Globus pallidus (tissue), 1 donor: ENCODE data around the gene PRICKLE1.
A peak's percentile ranks its signal among the peaks of the same experiment; 100 is the strongest.

Experiments
- DNase-seq: peaks from one replicate; pipeline ENCODE4 v3.0.0-alpha.2; 2015; ENCODE audit warnings: low spot score

PRICKLE1 gene

GRCh38 chr12:42589465-42590329, at the start of gene PRICKLE1:
PRICKLE1 (minus strand) TSS chr12:42589746; CDS start chr12:42472516, 117,230 bp downstream.
- DNase-seq: no peak

GRCh38 chr12:42638697-42639096, 49.2 kb upstream of the PRICKLE1 start:
- DNase-seq: no peak

- DNase-seq: no peak
Observed at GRCh38 chr12:42638011-42638410, 48.5 kb upstream of the PRICKLE1 start.

GRCh38 chr12:42636993-42637392, 47.4 kb upstream of the PRICKLE1 start:
- DNase-seq: no peak

DNA sequence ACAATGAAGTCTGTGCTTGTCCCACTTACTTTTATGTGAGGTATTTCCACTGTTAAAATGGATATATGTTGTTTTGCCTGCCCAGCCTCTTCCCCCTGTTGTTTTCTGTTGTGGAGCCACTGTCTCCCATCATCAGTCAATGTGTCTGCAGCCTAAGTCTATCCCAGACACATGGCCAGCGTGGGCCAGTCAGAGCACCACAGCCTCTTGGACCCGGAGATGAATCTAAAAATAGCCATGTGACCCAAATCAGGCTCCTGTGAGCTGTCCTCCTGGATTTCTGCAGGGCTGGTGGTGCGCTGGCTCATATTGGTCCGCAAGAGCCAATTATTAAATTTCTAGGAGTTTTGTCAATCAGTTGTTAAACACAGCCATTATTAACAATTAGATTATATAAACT, 44.0 kb upstream of the PRICKLE1 start:
- DNase-seq: no peak

DNA sequence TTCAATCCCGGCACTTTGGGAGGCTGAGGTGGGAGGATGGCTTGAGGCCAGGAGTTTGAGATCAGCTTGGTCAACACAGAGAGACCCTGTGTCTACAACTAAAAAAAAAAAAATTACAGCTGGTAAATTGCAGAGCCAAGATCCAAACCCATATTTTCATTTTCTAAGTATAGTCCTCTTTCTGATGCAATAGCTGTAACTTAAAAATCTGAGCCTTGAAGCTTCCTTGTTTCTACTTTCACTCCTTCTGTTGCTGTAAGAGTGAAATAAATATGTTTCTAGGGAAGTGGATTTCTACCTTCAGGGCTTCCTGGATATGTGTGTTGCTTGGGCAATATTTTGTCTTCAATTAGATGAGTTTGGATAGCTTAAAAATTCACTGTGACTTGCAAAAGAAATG, 42.0 kb upstream of the PRICKLE1 start:
- peak; percentile 3 for DNase-seq

DNA sequence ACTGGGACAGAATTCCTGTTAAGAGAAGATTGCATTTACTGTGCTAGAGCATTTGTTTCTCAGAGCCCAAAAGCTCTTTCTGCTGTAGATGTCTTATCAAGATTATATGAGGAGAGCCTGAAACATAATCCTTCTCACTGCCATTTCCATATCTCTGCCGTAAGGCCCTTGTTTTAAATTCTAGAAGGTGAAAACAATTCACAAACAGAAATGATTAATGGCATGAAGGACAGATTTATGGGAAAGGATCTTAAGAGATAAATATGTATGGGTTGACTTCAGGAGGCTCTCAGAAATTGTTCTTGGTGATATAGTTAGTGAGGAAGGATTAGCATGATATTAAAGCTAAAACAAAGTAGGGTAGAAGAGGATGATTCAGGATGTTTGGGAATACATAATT, 40.8 kb upstream of the PRICKLE1 start:
- DNase-seq: no peak

GRCh38 chr12:42627151-42627550, 37.6 kb upstream of the PRICKLE1 start:
- DNase-seq: no peak

- no peak for DNase-seq
Observed at GRCh38 chr12:42625611-42626010, 36.1 kb upstream of the PRICKLE1 start.

DNA sequence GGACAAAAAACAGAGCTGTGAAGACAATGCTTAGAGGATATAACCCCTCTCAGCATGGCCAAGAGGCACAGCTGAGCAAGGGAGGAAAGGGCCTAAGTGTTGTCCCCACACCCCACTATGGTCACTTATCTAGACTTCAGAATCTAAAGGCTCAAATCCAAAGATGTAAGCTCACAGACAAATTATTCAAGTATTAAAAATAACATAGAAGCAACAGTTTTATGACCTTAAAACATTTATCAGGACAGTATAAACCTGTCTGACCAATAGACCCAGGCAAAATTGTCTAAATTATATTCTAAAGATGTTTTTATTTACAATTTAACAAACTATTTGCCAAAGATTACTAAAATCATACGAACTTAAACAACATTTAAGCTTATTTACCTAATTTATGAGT, 28.1 kb upstream of the PRICKLE1 start:
- DNase-seq: no peak

DNA sequence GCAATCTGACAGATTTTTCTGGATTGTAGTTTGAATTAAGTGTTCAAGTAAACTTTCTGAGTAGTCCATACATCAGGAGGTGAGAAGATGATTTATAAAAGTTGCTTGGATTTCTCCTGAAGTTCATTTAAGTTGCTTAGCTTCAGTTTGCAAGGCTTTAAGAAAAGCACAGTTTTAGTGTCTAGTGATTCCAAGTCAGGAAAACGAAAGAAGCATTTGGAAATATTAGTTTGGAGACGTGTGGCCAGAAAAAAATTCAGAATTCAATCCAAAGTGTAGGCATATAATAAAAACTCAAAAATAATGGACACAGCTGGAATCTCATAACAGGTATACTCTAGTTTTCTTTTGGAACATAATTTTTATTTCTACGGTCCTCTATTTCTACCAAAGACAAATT, 25.5 kb upstream of the PRICKLE1 start:
- DNase-seq: no peak

- no peak for DNase-seq
Observed at GRCh38 chr12:42612231-42612613, 22.7 kb upstream of the PRICKLE1 start.

DNA sequence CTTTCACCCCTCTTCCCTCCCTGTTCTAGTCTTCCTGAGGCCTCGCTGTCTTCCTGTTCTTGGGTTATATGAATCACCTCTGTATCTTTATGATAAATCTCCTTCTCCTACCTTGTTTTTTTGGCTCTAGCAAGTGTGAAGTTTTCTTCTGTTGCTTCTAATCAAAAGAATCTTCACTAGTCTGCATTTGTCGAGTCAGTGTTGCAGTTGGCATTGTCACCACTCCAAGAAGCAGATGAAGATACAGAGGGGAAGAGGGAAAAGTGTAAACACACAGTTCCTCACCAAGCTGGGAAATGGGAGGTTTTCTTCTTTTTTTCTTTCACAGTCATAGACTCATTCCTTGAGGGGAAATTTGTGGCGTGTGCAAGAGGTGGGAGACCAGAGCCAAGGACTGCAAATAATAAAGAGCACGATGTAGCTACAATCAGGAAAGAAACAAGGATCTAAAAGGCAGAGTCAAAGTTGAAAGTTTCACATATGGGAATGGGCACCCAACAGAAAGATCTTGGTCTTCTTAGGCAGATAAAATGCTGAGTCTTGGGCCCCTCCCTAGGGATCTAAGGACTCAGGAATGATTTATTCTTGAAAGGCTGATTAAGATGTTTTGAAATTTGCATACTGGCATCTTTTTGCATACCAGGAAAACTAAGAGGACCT, 22.2 kb upstream of the PRICKLE1 start:
- no peak for DNase-seq

DNA sequence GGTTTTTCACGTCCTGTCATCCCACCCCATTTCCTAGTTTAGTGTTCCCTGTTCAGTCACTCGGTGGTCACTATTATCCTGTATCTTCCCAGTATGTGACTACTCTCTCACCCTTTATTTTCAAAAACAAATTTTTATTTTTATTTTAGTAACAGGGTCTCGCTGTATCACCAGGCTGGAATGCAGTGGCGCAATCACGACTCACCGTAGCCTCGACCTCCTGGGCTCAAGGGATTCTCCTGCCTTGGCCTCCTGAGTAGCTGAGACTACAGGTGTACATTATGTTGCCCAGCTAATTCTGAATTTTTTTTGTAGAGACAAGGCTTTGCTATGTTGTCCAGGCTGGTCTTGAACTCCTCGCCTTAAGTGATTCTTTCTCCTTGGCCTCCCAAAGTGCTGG, 20.1 kb upstream of the PRICKLE1 start:
- no peak for DNase-seq

GRCh38 chr12:42608196-42608825, 18.8 kb upstream of the PRICKLE1 start:
- DNase-seq: no peak

GRCh38 chr12:42607584-42608058, 18.1 kb upstream of the PRICKLE1 start:
- DNase-seq: no peak

GRCh38 chr12:42606471-42606870, 16.9 kb upstream of the PRICKLE1 start:
- DNase-seq: no peak

DNA sequence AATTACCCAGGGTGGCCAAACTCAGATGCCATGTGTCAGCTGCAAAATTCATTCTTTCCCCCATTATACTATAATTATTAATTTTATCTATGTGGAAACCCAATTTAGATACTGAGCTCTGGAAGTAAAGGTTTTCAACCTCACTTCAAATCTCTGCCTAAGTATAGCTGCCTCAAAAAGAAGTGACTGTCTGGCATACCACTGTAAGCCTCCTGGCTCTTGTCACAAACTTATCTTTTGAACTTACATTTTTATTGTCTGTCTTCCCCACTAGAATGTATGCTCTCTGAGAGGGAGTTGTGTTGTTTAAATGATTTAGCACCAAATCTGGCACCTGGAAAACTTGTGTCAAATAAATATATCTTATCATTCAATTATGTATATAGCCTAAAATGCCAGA, 16.1 kb upstream of the PRICKLE1 start:
- DNase-seq: no peak

- no peak for DNase-seq
Observed at GRCh38 chr12:42603246-42603990, 13.9 kb upstream of the PRICKLE1 start.

- DNase-seq: no peak
Observed at GRCh38 chr12:42593874-42594273, 4.3 kb upstream of the PRICKLE1 start.

- DNase-seq: no peak
Observed at GRCh38 chr12:42590330-42590934, 886 bp upstream of the PRICKLE1 start.
